ENCODE data around the gene LRRFIP1.

Gene LRRFIP1

GRCh38 chr2:237618449-237618848, 8.9 kb upstream of the LRRFIP1 start:
- no peak for DNase-seq

GRCh38 chr2:237623428-237624403, 3.7 kb upstream of the LRRFIP1 start:
- no peak for DNase-seq

- DNase-seq, result no peak
Measured at GRCh38 chr2:237624565-237624964, 2.8 kb upstream of the LRRFIP1 start.

- no peak for DNase-seq
Measured at GRCh38 chr2:237625216-237625705, 2.1 kb upstream of the LRRFIP1 start.

GRCh38 chr2:237625777-237626176, 1.6 kb upstream of the LRRFIP1 start:
- no peak for DNase-seq

- DNase-seq, result no peak
Measured at GRCh38 chr2:237626813-237627440, 460 bp upstream of the LRRFIP1 start.

GRCh38 chr2:237628247-237629187, 1.1 kb downstream of the LRRFIP1 start:
- DNase-seq, result no peak

GRCh38 chr2:237629188-237629534, 1.8 kb downstream of the LRRFIP1 start:
- DNase-seq, result no peak

- no peak for DNase-seq
Measured at GRCh38 chr2:237629739-237630138, 2.4 kb downstream of the LRRFIP1 start.

- no peak for DNase-seq
Measured at GRCh38 chr2:237630216-237631000, 3.0 kb downstream of the LRRFIP1 start.

- DNase-seq, result no peak
Measured at GRCh38 chr2:237631007-237631785, 3.8 kb downstream of the LRRFIP1 start.

- no peak for DNase-seq
Measured at GRCh38 chr2:237631801-237632585, 4.6 kb downstream of the LRRFIP1 start.

- no peak for DNase-seq
Measured at GRCh38 chr2:237633061-237633561, 5.7 kb downstream of the LRRFIP1 start.

GRCh38 chr2:237636578-237636977, 9.2 kb downstream of the LRRFIP1 start:
- DNase-seq, result no peak

GRCh38 chr2:237637429-237638135, 10.2 kb downstream of the LRRFIP1 start:
- no peak for DNase-seq

- no peak for DNase-seq
Measured at GRCh38 chr2:237638176-237638575, 10.8 kb downstream of the LRRFIP1 start.

- no peak for DNase-seq
Measured at GRCh38 chr2:237639052-237639835, 11.9 kb downstream of the LRRFIP1 start.

- DNase-seq, result no peak
Measured at GRCh38 chr2:237639836-237640220, 12.4 kb downstream of the LRRFIP1 start.
